Activated CD4-positive, alpha-beta memory T cell treated with anti-CD3 and anti-CD28 coated beads for 36 hours (primary cell): ENCODE results near the gene SLC26A9. TPM values are rescaled to one million over a fixed set of nuclear protein-coding genes. Genes with fewer than 3 reads are reported as not detected.

ENCODE experiments used
- CTCF ChIA-PET: fragments of 350-600 bp; sonication (Branson Sonifier 250); formaldehyde crosslinking; loops from one replicate; lab custom pipeline; 2021; ENCODE audit warnings: antibody characterized with exemption, inconsistent platforms; lab: Charles Lee
- POLR2A ChIA-PET: fragments of 350-600 bp; sonication (Branson Sonifier 250); formaldehyde crosslinking; loops from one replicate; lab custom pipeline; 2021; ENCODE audit warnings: antibody characterized with exemption; lab: Charles Lee
- DNase-seq: peaks from one replicate; pipeline ENCODE4 v3.0.0-alpha.2; 2020
- H3K27ac Mint-ChIP-seq: one replicate; pipeline ENCODE4 v1.8.0; 2021; ENCODE audit warnings: mixed read lengths
- H3K27me3 Mint-ChIP-seq: one replicate; pipeline ENCODE4 v1.8.0; 2021; ENCODE audit warnings: mixed read lengths
- H3K36me3 Mint-ChIP-seq: one replicate; pipeline ENCODE4 v1.8.0; 2021; ENCODE audit warnings: mixed read lengths
- H3K4me1 Mint-ChIP-seq: one replicate; pipeline ENCODE4 v1.8.0; 2021; ENCODE audit warnings: low read depth, mixed read lengths
- H3K4me3 Mint-ChIP-seq: one replicate; pipeline ENCODE4 v1.8.0; 2021; ENCODE audit warnings: mild to moderate bottlenecking, mixed read lengths
- H3K9me3 Mint-ChIP-seq: one replicate; pipeline ENCODE4 v1.8.0; 2021; ENCODE audit warnings: mixed read lengths
- intact Hi-C: fragments of 100-400 bp; cut with micrococcal nuclease; formaldehyde crosslinking; loops from one replicate; pipeline ENCODE4 v1.15.1; 2023
- total RNA-seq, 2 experiments: library from RNA; stranded (reverse); gene quantifications; one replicate each; pipeline ENCODE4 v1.2.3, GENCODE V29; 2021

The SLC26A9 gene
- total RNA-seq, 2 experiments from 2014 or later = not detected

DNA sequence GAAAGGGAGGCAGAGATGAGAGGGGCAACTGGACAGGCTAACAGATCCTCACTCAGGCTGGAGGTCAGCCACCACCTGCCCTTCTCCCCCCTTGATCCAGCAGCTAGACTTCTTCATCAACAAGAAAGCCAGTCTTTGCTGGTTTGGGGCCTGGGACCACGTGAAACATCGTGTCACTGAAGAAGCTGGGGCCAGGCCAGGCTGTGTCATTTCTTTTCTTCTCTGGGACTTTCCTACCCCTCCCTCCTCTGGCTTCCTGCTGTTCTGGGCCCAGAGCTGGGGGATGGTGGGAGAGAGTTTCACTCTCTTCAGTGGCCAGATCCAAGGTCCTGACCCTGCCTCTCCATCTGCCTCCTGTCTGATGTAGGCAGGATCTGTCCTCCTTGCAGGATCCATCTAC, 18.1 kb upstream of the SLC26A9 start:
- peaks cover 4% of the 10 kb centered on the region for H3K4me1 Mint-ChIP-seq
- H3K36me3 Mint-ChIP-seq = no peaks in the 10 kb centered on the region
- CTCF ChIA-PET = interaction anchor here (0.9 to 5.4 kb wide), 2 partner anchors 17 to 303 kb away, joined by 3 to 46 read pairs; no protein-coding TSS in a partner anchor

DNA sequence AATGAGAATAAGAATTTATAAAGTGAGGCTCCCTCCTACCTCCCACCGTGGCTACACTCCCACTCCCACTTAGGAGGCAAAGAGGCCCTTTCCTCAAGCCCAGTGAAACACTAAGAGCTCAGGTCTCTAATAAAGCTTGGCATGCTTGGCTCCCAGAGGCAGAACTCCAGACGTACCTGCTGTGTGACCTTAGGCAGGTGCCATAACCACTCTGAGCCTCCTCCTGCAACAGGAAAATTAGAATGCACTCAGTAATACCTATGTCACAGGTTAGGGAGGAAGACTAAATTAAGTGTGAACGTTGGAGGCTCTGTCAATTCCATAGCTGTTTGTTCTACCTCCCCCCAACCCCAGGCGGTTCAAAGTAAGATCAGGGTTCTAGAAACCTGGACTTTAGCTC, 16.5 kb upstream of the SLC26A9 start:
- POLR2A ChIA-PET = no interaction called here
- Mint-ChIP-seq H3K4me1 (peaks cover 4% of the 10 kb centered on the region), H3K27ac (no peak overlapping the region), H3K27me3 (peaks cover 7% of the 10 kb centered on the region), H3K36me3 (no peaks in the 10 kb centered on the region), H3K9me3 (no peaks in the 10 kb centered on the region), H3K4me3 (no peak overlapping the region)
- DNase-seq = no peak
- CTCF ChIA-PET = interaction anchor here (0.6 to 5.4 kb wide), 2 partner anchors 18 to 1063 kb away, joined by 3 to 46 read pairs; no protein-coding TSS in a partner anchor
- intact Hi-C loops = no loop called here

More for the DNA sequence above, 18.1 kb upstream of the SLC26A9 start:
- Mint-ChIP-seq H3K27me3 (peaks cover 5% of the 10 kb centered on the region), H3K4me3 (no peak overlapping the region), H3K9me3 (no peaks in the 10 kb centered on the region), H3K27ac (no peak overlapping the region)
- DNase-seq = peak; percentile 63
- intact Hi-C loops = no loop called here
- POLR2A ChIA-PET = no interaction called here

DNA sequence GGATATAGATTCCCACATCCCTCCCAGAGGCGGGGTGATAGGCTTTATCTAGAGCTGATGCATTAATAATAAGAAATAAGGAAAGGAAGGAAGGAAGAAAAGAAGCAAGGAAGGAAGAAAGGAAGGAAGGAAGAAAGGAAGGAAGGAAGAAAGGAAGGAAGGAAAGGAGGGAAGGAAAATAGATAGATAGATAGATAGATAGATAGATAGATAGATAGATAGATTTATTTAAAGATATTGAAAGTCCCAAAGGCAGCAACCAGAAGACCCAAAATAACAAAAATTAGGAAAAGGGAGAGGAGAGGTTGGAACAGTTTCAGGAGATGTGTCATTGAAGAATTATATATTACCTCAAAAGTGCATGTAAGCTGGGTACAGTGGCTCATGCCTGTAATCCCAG, 12.2 kb upstream of the SLC26A9 start:
- Mint-ChIP-seq H3K27ac (no peak overlapping the region), H3K9me3 (no peaks in the 10 kb centered on the region), H3K27me3 (peaks cover 4% of the 10 kb centered on the region), H3K36me3 (no peaks in the 10 kb centered on the region), H3K4me1 (no peaks in the 10 kb centered on the region), H3K4me3 (no peak overlapping the region)
- no peak for DNase-seq
- POLR2A ChIA-PET = no interaction called here
- CTCF ChIA-PET = no interaction called here
- intact Hi-C loops = no loop called here

DNA sequence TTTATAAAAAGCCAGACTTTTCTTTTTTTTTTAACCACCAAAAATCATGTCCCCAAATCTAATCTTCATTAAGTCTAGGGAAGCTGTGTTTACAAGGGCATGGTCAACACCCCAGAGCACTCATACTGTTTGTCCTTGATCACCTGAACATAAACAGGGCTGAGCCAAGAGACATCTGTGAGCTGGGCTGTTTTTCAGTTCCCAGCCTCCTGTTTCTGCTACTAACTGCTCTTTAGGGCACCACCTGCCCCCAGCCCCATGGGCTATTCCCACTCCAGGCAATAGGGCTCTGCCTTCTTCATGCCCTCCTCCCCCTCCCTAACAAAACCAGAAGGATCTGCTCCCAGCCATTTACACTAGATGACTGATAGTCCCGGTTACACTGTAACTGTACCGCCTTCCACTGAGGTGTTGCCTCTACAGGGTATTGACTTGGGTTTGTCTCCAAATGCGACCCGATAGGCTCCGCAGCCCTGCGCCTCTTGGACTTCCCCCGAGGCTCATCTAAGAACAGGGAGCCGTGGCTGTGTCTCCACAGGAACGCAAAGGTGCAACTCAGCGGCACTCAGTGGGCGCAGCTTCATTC, 11.7 kb upstream of the SLC26A9 start:
- DNase-seq = no peak
- POLR2A ChIA-PET = no interaction called here
- Mint-ChIP-seq H3K4me1 (no peaks in the 10 kb centered on the region), H3K36me3 (no peaks in the 10 kb centered on the region), H3K27ac (no peak overlapping the region), H3K27me3 (peaks cover 3% of the 10 kb centered on the region), H3K4me3 (no peak overlapping the region), H3K9me3 (no peaks in the 10 kb centered on the region)
- intact Hi-C loops = no loop called here
- CTCF ChIA-PET = no interaction called here

DNA sequence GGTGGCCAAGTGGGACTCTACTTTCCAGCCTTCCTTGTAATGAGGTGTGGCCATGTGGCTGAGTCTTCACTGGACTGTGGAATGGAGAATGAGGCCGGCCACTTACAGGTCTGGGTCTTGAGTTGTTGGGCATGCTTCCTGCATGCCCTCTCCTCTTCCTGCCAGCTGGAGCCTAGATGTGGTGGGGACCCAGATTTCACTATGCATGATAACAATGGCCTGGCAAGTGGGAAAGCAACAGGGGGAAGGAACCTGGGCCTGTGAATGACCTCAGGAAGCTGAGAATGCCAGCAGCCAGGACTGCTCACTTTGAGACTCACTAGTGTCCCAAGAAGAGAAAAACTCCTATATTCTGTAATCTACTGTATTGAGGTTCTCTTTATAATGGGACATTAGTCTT, 8.5 kb upstream of the SLC26A9 start:
- CTCF ChIA-PET = interaction anchor here (1.4 kb wide), 1 partner anchor 26 kb away, joined by 8 read pairs; no protein-coding TSS in a partner anchor
- no peak overlapping the region for H3K4me3 Mint-ChIP-seq
- peaks cover 3% of the 10 kb centered on the region for H3K27me3 Mint-ChIP-seq
- intact Hi-C loops = no loop called here
- POLR2A ChIA-PET = no interaction called here
- no peaks in the 10 kb centered on the region for H3K36me3 Mint-ChIP-seq
- H3K4me1 Mint-ChIP-seq = no peaks in the 10 kb centered on the region
- DNase-seq = no peak
- no peak overlapping the region for H3K27ac Mint-ChIP-seq
- no peaks in the 10 kb centered on the region for H3K9me3 Mint-ChIP-seq

DNA sequence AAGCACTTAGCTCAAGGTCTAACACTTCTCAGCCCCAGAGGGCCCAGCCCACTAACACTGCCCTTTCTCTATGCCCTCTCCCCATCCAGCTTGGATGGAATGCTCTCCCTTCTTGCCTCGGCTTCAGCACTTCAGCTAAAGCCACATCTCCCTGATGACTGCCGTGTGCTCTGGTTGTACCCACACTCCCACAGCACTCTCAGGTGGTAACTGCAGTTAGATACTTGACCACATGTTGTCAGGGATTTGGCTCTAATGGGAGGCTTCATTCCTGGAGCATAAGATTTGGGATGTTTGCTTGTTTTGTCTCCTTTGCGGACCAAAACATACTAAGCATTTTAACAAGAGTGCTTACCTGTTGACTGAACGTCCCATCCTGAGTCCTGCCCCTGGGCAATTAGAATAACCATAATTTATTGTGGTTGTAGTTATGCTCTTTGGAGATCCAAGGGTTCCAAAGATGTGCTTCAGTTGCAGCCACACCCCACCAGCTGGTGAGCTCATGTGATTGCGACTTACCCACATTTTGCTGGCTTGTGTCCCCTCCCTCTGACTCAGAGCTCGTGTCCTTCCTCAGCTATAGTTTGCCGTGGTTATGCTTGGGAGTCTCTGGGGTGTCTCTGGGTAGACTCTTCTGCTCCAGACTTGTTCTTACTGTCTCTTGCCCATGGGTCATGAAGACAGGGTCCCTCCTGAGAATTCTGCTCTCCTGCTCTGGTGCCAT, 7.7 kb upstream of the SLC26A9 start:
- Mint-ChIP-seq H3K27me3 (peaks cover 5% of the 10 kb centered on the region), H3K4me3 (no peak overlapping the region), H3K4me1 (no peaks in the 10 kb centered on the region), H3K27ac (no peak overlapping the region), H3K9me3 (no peaks in the 10 kb centered on the region), H3K36me3 (no peaks in the 10 kb centered on the region)
- ChIA-PET CTCF (interaction anchor here (0.5 to 1.4 kb wide), 6 partner anchors 26 to 212 kb away, joined by 3 to 8 read pairs (median 4); no protein-coding TSS in a partner anchor), POLR2A (no interaction called here)
- no peak for DNase-seq
- intact Hi-C loops = no loop called here

DNA sequence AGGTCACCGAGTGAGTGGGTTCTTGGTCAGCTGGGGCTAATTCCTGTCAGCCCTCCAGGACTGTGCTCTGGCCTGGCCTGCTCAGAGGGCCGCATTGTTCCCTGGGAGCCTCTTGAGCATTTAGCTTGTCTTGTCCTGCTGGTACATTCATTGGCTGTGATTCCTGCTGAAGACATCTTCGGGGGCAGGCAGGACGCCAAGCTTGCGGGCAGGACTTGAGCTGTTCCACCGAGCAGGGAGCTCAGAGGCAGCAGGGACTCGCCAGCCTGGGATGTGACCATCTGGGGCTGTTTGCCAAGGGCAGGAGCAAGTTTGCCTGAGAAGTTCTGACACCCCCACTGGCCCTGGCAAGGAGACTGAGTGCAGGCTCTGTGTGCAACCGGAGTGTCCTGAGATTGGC, 7.0 kb upstream of the SLC26A9 start:
- POLR2A ChIA-PET = no interaction called here
- no peak for DNase-seq
- Mint-ChIP-seq H3K36me3 (no peaks in the 10 kb centered on the region), H3K27me3 (peaks cover 5% of the 10 kb centered on the region), H3K27ac (no peak overlapping the region), H3K4me1 (no peaks in the 10 kb centered on the region), H3K4me3 (no peak overlapping the region), H3K9me3 (no peaks in the 10 kb centered on the region)
- intact Hi-C loops = no loop called here
- CTCF ChIA-PET = interaction anchor here (0.7 to 1.4 kb wide), 4 partner anchors 27 to 157 kb away, joined by 3 to 8 read pairs (median 4); no protein-coding TSS in a partner anchor

DNA sequence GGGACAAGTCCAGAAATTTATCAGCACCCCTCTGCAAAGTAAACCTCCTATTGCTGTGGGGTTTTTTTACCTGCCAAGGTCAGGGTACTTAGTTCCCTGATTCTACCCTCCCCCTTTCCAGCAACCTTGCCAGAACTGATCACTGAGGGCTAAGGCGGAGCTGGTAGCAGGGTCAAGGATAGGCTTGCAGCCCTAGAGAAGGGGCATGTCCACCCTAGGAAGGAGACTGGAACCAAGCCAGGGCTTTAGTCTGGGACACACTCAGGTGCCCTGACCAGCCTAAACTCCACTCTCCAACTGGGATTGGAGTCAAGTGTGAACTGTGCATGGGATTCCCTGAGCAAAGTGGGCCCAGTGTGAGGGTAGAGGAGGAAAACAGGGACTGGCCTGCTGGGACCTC, 6.5 kb upstream of the SLC26A9 start:
- no peak overlapping the region for H3K27ac Mint-ChIP-seq
- no peaks in the 10 kb centered on the region for H3K36me3 Mint-ChIP-seq
- no peaks in the 10 kb centered on the region for H3K9me3 Mint-ChIP-seq
- no peak overlapping the region for H3K4me3 Mint-ChIP-seq
- no peak for DNase-seq
- H3K27me3 Mint-ChIP-seq = peaks cover 7% of the 10 kb centered on the region
- ChIA-PET CTCF (interaction anchor here (1.1 to 1.4 kb wide), 3 partner anchors 28 to 157 kb away, joined by 3 to 8 read pairs (median 4); no protein-coding TSS in a partner anchor), POLR2A (no interaction called here)
- intact Hi-C loops = no loop called here
- no peaks in the 10 kb centered on the region for H3K4me1 Mint-ChIP-seq

DNA sequence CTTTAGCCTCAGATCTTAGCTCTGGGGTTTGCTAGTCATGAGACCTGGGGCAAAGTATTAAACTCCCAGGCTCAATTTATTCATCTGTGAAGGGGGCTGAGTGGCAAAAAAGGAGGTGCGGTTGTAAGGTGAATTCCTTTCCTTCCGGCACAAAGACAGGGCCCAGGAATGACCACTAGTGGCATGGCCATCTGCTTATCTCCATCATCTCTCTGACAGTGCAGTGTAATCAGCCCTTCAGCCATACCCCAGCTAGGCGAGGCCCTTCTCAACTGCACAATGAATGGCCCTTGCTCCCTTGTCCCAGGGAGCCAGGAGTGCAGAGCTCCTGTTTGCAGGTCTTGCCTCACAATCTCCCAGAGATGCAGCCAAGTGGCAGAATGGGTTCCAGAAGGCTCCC, 5.6 kb upstream of the SLC26A9 start:
- H3K36me3 Mint-ChIP-seq = no peaks in the 10 kb centered on the region
- no peak overlapping the region for H3K4me3 Mint-ChIP-seq
- CTCF ChIA-PET = interaction anchor here (0.5 to 1.2 kb wide), 2 partner anchors 29 to 291 kb away, joined by 4 to 8 read pairs; no protein-coding TSS in a partner anchor
- no peaks in the 10 kb centered on the region for H3K9me3 Mint-ChIP-seq
- peaks cover 10% of the 10 kb centered on the region for H3K27me3 Mint-ChIP-seq
- H3K4me1 Mint-ChIP-seq = no peaks in the 10 kb centered on the region
- intact Hi-C loops = no loop called here
- H3K27ac Mint-ChIP-seq = no peak overlapping the region
- no peak for DNase-seq
- POLR2A ChIA-PET = no interaction called here

DNA sequence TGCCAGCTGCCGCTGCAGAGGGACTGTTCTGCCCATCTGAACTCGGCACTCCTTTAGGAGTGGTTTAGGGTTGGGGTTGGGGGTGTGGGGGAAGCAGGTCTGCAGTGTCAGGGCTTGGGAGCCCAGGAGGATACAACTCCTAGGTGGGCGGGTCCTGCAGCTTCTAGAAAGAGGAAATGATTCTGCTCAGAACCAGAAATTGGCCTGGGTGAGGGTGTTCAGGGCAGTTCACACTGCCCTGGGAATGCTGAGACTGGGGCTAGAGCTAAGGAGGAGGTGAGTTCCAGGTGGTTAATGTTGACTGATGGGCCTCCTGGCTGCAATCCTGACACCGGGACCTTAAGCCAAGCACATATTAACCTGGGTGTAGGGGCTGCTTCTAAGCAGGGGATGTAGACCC, 4.8 kb upstream of the SLC26A9 start:
- no peak for DNase-seq
- Mint-ChIP-seq H3K9me3 (no peaks in the 10 kb centered on the region), H3K4me3 (no peak overlapping the region), H3K36me3 (no peaks in the 10 kb centered on the region), H3K4me1 (no peaks in the 10 kb centered on the region), H3K27me3 (peaks cover 14% of the 10 kb centered on the region), H3K27ac (no peak overlapping the region)
- CTCF ChIA-PET = interaction anchor here (0.5 to 1.2 kb wide), 2 partner anchors 29 to 290 kb away, joined by 4 to 8 read pairs; no protein-coding TSS in a partner anchor
- POLR2A ChIA-PET = no interaction called here
- intact Hi-C loops = no loop called here

DNA sequence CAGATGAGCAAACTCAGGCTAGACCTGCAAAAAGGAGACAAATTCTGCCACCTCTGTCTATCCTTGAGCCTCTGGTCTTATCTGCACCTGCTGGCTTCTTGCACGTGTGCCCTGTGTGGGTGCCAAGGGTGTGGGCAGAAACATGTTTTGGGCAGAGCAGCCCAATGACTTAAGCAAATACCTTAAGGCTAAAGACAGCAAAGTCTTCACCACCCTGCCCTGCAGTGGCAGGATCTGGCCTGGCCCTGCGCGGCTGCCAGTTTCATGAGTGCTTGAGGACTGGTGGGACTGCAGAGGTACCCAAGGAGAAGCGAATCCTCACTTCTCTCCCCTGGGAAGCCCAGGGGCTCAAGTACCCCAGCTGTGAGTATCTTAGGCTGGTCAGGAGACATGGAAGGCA, 3.8 kb upstream of the SLC26A9 start:
- Mint-ChIP-seq H3K9me3 (no peaks in the 10 kb centered on the region), H3K27me3 (peaks cover 19% of the 10 kb centered on the region), H3K4me1 (no peaks in the 10 kb centered on the region), H3K4me3 (no peak overlapping the region), H3K27ac (no peak overlapping the region), H3K36me3 (no peaks in the 10 kb centered on the region)
- intact Hi-C loops = no loop called here
- no peak for DNase-seq
- CTCF ChIA-PET = interaction anchor here (1.2 to 1.6 kb wide), 3 partner anchors 28 to 30 kb away, joined by 3 to 6 read pairs (median 5); no protein-coding TSS in a partner anchor
- POLR2A ChIA-PET = no interaction called here

DNA sequence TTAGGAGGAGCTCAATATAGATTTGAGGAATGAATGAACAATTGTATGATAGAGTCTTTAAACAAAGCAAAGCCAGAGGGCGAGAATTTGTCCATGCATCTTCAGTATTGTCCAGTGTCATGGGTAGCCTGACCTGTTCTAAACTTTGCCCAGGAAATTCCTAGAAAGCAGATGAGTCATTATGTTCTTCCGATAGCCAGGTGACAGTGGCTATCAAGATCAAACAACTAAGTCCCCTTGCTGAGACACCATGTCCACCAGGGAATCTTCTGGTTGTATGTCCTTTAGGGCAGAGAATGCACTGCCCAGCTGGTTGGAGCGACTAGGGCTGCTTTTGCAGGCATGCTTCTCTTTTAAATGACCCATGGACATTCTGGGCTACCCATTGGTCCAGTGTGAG, 1.8 kb upstream of the SLC26A9 start:
- DNase-seq = no peak
- Mint-ChIP-seq H3K4me3 (no peak overlapping the region), H3K9me3 (no peaks in the 10 kb centered on the region), H3K27me3 (peaks cover 30% of the 10 kb centered on the region), H3K36me3 (no peaks in the 10 kb centered on the region), H3K27ac (no peak overlapping the region), H3K4me1 (no peaks in the 10 kb centered on the region)
- intact Hi-C loops = no loop called here
- CTCF ChIA-PET = interaction anchor here (1.0 kb wide), 1 partner anchor 26 kb away, joined by 4 read pairs; no protein-coding TSS in a partner anchor
- POLR2A ChIA-PET = no interaction called here
